Ovary (tissue), 9 donors: Measurements from ENCODE around the gene IL21. TPM values are rescaled to one million over a fixed set of nuclear protein-coding genes. Genes with fewer than 3 reads are reported as not detected.

ENCODE experiments used
- DNase-seq, 5 donors: peaks; one replicate each; pipeline ENCODE4 v3.0.0-alpha.2; 2019 to 2020
- H3K27ac ChIP-seq, 2 donors: fragments of 200-600 bp; one replicate each; pipeline versions ENCODE4 v1.5.1 to v1.8.0; 2019 to 2022
- H3K27me3 ChIP-seq: fragments of 200-600 bp; one replicate; pipeline ENCODE4 v1.8.0; 2022
- H3K36me3 ChIP-seq: fragments of 200-600 bp; sonication (generic); one replicate; pipeline ENCODE4 v1.5.1; 2019
- H3K4me1 ChIP-seq: one replicate; pipeline ENCODE4 v1.8.1; 2013; ENCODE audit warnings: mild to moderate bottlenecking, moderate library complexity; ENCODE audit not compliant: insufficient read depth
- H3K4me3 ChIP-seq: fragments of 200-600 bp; sonication (generic); one replicate; pipeline ENCODE4 v1.5.1; 2017
- H3K9me3 ChIP-seq, 2 donors: fragments of 200-600 bp in 1 of 2; sonication (generic) in 1 of 2; one replicate each; pipeline versions ENCODE4 v1.5.1 to v1.8.1; 2013 to 2019; ENCODE audit warnings: mild to moderate bottlenecking in 1 of 2, moderate library complexity in 1 of 2
- CTCF ChIP-seq, 3 donors: fragments of 450-650 bp in 2 of 3; fragments of 200-600 bp in 1 of 3; IDR thresholded peaks; one replicate each; pipeline versions ENCODE4 v1.5.1 to v1.8.0; 2016 to 2022; ENCODE audit warnings: antibody characterized with exemption in 3 of 3, mild to moderate bottlenecking in 1 of 3
- EP300 ChIP-seq: sonication (generic); formaldehyde crosslinking; IDR thresholded peaks from one replicate; pipeline ENCODE4 v1.6.1; 2017; ENCODE audit warnings: antibody characterized with exemption
- POLR2A ChIP-seq: fragments of 450-650 bp; IDR thresholded peaks from one replicate; pipeline ENCODE4 v1.6.1; 2017; ENCODE audit warnings: antibody characterized with exemption, mild to moderate bottlenecking, moderate library complexity
- WGBS, 3 donors: extraction: QIAGEN DNeasy Blood & Tissue Kit in 1 of 3; methylation state at CpG; one replicate each; pipeline versions ENCODE4 v1.1.5 to v1.1.7; 2013 to 2017; 5-methylcytosine and 5-hydroxymethylcytosine counted together
- intact Hi-C, 4 donors: fragments of 100-400 bp; cut with DNase I; formaldehyde crosslinking; loops; one replicate each; pipeline versions ENCODE4 v1.11.0 to v1.15.1; 2022 to 2023
- polyA plus RNA-seq, 2 donors: library from polyadenylated mRNA; stranded (reverse); fragments of 200-250 nt in 1 of 2; fragments of 350-450 nt in 1 of 2; fragmentation: Illumina TruSeq in 1 of 2; extraction: RNeasy Lipid Tissue Mini Kit (QIAGEN cat#74804) in 1 of 2; gene quantifications; one replicate each; pipeline ENCODE4 v1.2.3, GENCODE V29; 2013 to 2014
- total RNA-seq, 7 donors: library from RNA; depleted of rRNA in 2 of 7; stranded (reverse); fragments of >200 nt in 2 of 7; fragmentation: NEBNext Ultra II Directional in 3 of 7; extraction: Animal tissue kit (Norgen Biotek cat#: 25700) in 3 of 7; gene quantifications; one replicate each; pipeline versions ENCODE4 v1.1.0 to v1.2.4, GENCODE V29; 2016 to 2023
- donor health status: DM: no; HTN: no; CAD: no; lungs with moderate emphysema.
- donor health status: DM: no; HTN: no; CAD: no.
- donor health status: Bipolar disorder and iron deficiency.
- donor health status: DM: yes; HTN: yes; CAD: no.
- donor health status: DM: no; HTN: no; CAD: no.
- donor health status: DM: yes; HTN: yes; CAD: no.

IL21 gene
- total and polyA plus RNA-seq, 9 donors: 0.31 TPM; not detected in 8

GRCh38 chr4:122636697-122637096, 15.8 kb upstream of the IL21 start:
- WGBS, 3 donors: 81 to 90% (median 86%) methylated on average over 3 of the region's 3 CpGs
- TF ChIP-seq CTCF (IDR thresholded peaks at IDR 0.05) (no peak), POLR2A (no peak), EP300 (no peak)
- Histone ChIP-seq H3K9me3 (no peaks in the 10 kb centered on the region), H3K4me1 (no peaks in the 10 kb centered on the region), H3K36me3 (no peaks in the 10 kb centered on the region), H3K4me3 (no peak overlapping the region), H3K27ac (no peak overlapping the region), H3K27me3 (no peaks in the 10 kb centered on the region)
- intact Hi-C loops: no loop called here
- no peak for DNase-seq

DNA sequence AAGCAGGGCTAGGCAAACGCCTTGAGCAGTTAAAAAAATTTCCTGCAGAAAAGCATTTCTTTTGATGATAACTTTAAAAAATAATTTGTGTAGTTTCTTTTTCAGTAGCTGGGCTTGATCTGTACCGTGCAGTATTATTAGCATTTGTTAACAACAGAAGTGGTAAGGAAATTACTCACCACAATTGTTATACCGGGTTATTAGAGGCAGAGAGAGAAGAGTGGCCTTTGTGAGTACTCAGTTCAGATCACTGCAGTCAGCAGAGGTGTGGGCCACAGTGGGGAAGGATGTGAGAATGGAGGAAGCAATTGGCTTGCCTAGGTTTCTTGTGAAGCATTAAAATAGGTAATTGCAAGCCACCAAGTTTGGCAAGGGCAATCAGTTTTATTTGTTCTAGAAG, 14.3 kb upstream of the IL21 start:
- Histone ChIP-seq H3K9me3 (no peaks in the 10 kb centered on the region), H3K4me3 (no peak overlapping the region), H3K36me3 (no peaks in the 10 kb centered on the region), H3K27me3 (no peaks in the 10 kb centered on the region), H3K27ac (no peak overlapping the region), H3K4me1 (no peaks in the 10 kb centered on the region)
- intact Hi-C loops: no loop called here
- 27 to 41% (median 32%) methylated on average over 3 of the region's 3 CpGs for WGBS, 3 donors
- TF ChIP-seq POLR2A (no peak), EP300 (no peak), CTCF (IDR thresholded peaks at IDR 0.05) (no peak)
- no peak for DNase-seq

GRCh38 chr4:122633211-122633610, 12.3 kb upstream of the IL21 start:
- Histone ChIP-seq H3K27ac (no peak overlapping the region), H3K36me3 (no peaks in the 10 kb centered on the region), H3K9me3 (no peaks in the 10 kb centered on the region), H3K4me1 (no peaks in the 10 kb centered on the region), H3K27me3 (no peaks in the 10 kb centered on the region), H3K4me3 (no peak overlapping the region)
- intact Hi-C loops: no loop called here
- WGBS, 3 donors: 41 to 54% (median 44%) methylated on average over 2 of the region's 2 CpGs
- TF ChIP-seq POLR2A (no peak), CTCF (IDR thresholded peaks at IDR 0.05) (no peak), EP300 (no peak)
- no peak for DNase-seq

GRCh38 chr4:122632396-122633143, 11.7 kb upstream of the IL21 start:
- Histone ChIP-seq H3K36me3 (no peaks in the 10 kb centered on the region), H3K4me1 (no peaks in the 10 kb centered on the region), H3K4me3 (no peak overlapping the region), H3K27ac (no peak overlapping the region), H3K27me3 (no peaks in the 10 kb centered on the region), H3K9me3 (no peaks in the 10 kb centered on the region)
- 27 to 32% (median 30%) methylated on average over 7 of the region's 7 CpGs for WGBS, 3 donors
- no peak for DNase-seq
- no peak for TF ChIP-seq EP300
- intact Hi-C loops: no loop called here

GRCh38 chr4:122625156-122625555, 4.3 kb upstream of the IL21 start:
- no peak for DNase-seq
- H3K36me3 ChIP-seq: no peaks in the 10 kb centered on the region
- no peak overlapping the region for H3K27ac ChIP-seq
- 72 to 81% (median 73%) methylated on average over 2 of the region's 2 CpGs for WGBS, 3 donors
- no peaks in the 10 kb centered on the region for H3K4me1 ChIP-seq
- no peak overlapping the region for H3K4me3 ChIP-seq
- H3K27me3 ChIP-seq: no peaks in the 10 kb centered on the region
- TF ChIP-seq CTCF (IDR thresholded peaks at IDR 0.05) (no peak), EP300 (no peak), POLR2A (no peak)
- intact Hi-C loops: no loop called here
- no peaks in the 10 kb centered on the region for H3K9me3 ChIP-seq
